K562 (cell line): Measurements from ENCODE around the gene SAMD11.

Experiments used
- ARID1B ChIP-seq: fragments of 450-650 bp; IDR thresholded peaks from 2 replicates; pipeline ENCODE4 v1.6.1; 2016; ENCODE audit warnings: antibody characterized with exemption, mild to moderate bottlenecking, inconsistent platforms
- CTBP1 ChIP-seq: fragments of 450-650 bp; IDR thresholded peaks from 2 replicates; pipeline ENCODE4 v1.6.1; 2016; ENCODE audit warnings: borderline replicate concordance
- E2F3 ChIP-seq: fragments of 250-450 bp; sonication (Bioruptor Pico); IDR thresholded peaks from 2 replicates; pipeline ENCODE4 v1.4.0; 2020; ENCODE audit warnings: mild to moderate bottlenecking
- EGR1 ChIP-seq: fragments of 450-650 bp; conservative IDR thresholded peaks from 2 replicates; pipeline ENCODE4 v1.6.1; 2017; ENCODE audit warnings: mild to moderate bottlenecking
- GABPA ChIP-seq: fragments of 200-800 bp; sonication (Bioruptor generic); conservative IDR thresholded peaks from 2 replicates; pipeline ENCODE4 v1.6.1; 2016; ENCODE audit warnings: low read depth, missing genetic modification characterization, missing compliant biosample characterization
- GTF2F1 ChIP-seq: IDR thresholded peaks from 2 replicates; pipeline ENCODE4 v1.6.1; 2011; ENCODE audit warnings: low read depth, low read length, improper control_type of control experiment
- HNRNPLL ChIP-seq: fragments of 200-400 bp; formaldehyde crosslinking; IDR thresholded peaks from 2 replicates; pipeline ENCODE4 v1.6.1; 2017; ENCODE audit warnings: low read length, low read depth, mild to moderate bottlenecking; ENCODE audit not compliant: poor library complexity, severe bottlenecking
- NR2C2 ChIP-seq, 2 experiments: fragments of 200-800 bp in 1 of 2; sonication (Bioruptor generic) in 1 of 2; sonication (generic) in 1 of 2; formaldehyde crosslinking in 1 of 2; IDR thresholded peaks; 2 replicates each; pipeline versions ENCODE4 v1.6.1 to v1.8.0; 2016 to 2022; ENCODE audit warnings: mild to moderate bottlenecking in 1 of 2, missing compliant biosample characterization in 1 of 2, missing genetic modification characterization in 1 of 2, missing genetic modification reagents in 1 of 2
- TCF7L2 ChIP-seq: fragments of 150-350 bp; IDR thresholded peaks from 2 replicates; pipeline ENCODE4 v1.6.1; 2016; ENCODE audit warnings: low read depth, mild to moderate bottlenecking, low read length, moderate library complexity
- TF ChIP-seq, protein P1 (sequence below): fragments of 250-450 bp; sonication (Bioruptor Pico); IDR thresholded peaks from 2 replicates; pipeline ENCODE4 v1.5.0; 2020; ENCODE audit warnings: mild to moderate bottlenecking, borderline replicate concordance
- TF ChIP-seq, protein P2 (sequence below), 3 experiments: IDR thresholded peaks in 2 of 3; conservative IDR thresholded peaks in 1 of 3; 2 replicates each; pipeline ENCODE4 v1.5.1; 2011 to 2012; ENCODE audit warnings: low read length in 3 of 3, mild to moderate bottlenecking in 3 of 3, control low read depth in 2 of 3, improper control_type of control experiment in 1 of 3, inconsistent platforms in 1 of 3, low read depth in 1 of 3, mixed read lengths in 1 of 3, moderate library complexity in 1 of 3; ENCODE audit not compliant: insufficient read depth in 2 of 3
- TF ChIP-seq, protein P3 (sequence below): fragments of 250-450 bp; sonication (Bioruptor Pico); IDR thresholded peaks from 2 replicates; pipeline ENCODE4 v1.8.0; 2022; ENCODE audit warnings: moderate library complexity, mild to moderate bottlenecking, inconsistent platforms
- TF ChIP-seq, protein P4 (sequence below), 2 experiments: IDR thresholded peaks; 2 replicates each; pipeline ENCODE4 v1.6.1; 2011; ENCODE audit warnings: borderline replicate concordance in 1 of 2, control low read depth in 1 of 2, low read depth in 1 of 2, low read length in 1 of 2, mild to moderate bottlenecking in 1 of 2, mixed read lengths in 1 of 2, moderate library complexity in 1 of 2; ENCODE audit not compliant: insufficient read depth in 1 of 2, insufficient read length in 1 of 2, poor library complexity in 1 of 2, severe bottlenecking in 1 of 2; ENCODE audit errors: extremely low read depth in 1 of 2

DNA sequence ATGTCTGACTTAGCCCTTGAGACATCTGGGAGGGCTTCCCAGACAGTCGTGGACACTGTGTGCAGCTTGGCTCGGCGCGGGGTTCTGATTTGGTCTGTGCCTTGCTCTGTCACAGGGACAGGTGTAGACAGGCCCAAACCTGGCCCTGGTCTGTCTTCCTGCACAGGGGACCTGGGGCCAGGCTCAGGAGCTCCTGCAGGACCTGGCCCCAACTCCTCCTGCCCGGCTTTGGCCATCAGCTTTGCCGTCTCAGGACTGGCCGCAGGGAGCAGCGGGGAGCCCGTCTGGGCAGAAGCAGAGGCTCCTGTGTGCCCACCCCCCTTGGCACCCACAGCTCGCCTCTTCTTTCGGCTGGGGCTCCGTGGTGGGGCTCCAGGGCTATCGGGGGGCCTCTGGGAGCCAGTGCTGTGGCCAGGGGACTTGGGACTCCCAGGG lies 56.4 kb downstream of the SAMD11 start:
- TF ChIP-seq GABPA (tag) (no peak), TCF7L2 (no peak), CTBP1 (no peak), HNRNPLL (no peak), EGR1 (no peak), GTF2F1 (no peak), NR2C2 (CRISPR knock-in tag; IDR thresholded peaks at IDR 0.05) (no peak), NR2C2 (tag; IDR thresholded peaks at IDR 0.05) (no peak), E2F3 (CRISPR knock-in tag) (no peak), ARID1B (no peak)
- TF ChIP-seq, protein P1, sequence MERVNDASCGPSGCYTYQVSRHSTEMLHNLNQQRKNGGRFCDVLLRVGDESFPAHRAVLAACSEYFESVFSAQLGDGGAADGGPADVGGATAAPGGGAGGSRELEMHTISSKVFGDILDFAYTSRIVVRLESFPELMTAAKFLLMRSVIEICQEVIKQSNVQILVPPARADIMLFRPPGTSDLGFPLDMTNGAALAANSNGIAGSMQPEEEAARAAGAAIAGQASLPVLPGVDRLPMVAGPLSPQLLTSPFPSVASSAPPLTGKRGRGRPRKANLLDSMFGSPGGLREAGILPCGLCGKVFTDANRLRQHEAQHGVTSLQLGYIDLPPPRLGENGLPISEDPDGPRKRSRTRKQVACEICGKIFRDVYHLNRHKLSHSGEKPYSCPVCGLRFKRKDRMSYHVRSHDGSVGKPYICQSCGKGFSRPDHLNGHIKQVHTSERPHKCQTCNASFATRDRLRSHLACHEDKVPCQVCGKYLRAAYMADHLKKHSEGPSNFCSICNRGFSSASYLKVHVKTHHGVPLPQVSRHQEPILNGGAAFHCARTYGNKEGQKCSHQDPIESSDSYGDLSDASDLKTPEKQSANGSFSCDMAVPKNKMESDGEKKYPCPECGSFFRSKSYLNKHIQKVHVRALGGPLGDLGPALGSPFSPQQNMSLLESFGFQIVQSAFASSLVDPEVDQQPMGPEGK, result no peak
- TF ChIP-seq, protein P2, sequence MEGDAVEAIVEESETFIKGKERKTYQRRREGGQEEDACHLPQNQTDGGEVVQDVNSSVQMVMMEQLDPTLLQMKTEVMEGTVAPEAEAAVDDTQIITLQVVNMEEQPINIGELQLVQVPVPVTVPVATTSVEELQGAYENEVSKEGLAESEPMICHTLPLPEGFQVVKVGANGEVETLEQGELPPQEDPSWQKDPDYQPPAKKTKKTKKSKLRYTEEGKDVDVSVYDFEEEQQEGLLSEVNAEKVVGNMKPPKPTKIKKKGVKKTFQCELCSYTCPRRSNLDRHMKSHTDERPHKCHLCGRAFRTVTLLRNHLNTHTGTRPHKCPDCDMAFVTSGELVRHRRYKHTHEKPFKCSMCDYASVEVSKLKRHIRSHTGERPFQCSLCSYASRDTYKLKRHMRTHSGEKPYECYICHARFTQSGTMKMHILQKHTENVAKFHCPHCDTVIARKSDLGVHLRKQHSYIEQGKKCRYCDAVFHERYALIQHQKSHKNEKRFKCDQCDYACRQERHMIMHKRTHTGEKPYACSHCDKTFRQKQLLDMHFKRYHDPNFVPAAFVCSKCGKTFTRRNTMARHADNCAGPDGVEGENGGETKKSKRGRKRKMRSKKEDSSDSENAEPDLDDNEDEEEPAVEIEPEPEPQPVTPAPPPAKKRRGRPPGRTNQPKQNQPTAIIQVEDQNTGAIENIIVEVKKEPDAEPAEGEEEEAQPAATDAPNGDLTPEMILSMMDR (IDR thresholded peaks at IDR 0.05 in 2 of 3, conservative IDR thresholded peaks at IDR 0.05 in 1 of 3; ENCODE audit: insufficient read depth in 2 of 3, low read depth in 1 of 3, low read length in 3 of 3), result no peak
- TF ChIP-seq, protein P3, sequence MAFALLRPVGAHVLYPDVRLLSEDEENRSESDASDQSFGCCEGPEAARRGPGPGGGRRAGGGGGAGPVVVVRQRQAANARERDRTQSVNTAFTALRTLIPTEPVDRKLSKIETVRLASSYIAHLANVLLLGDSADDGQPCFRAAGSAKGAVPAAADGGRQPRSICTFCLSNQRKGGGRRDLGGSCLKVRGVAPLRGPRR (CRISPR knock-in tag), result no peak
- TF ChIP-seq, protein P4, sequence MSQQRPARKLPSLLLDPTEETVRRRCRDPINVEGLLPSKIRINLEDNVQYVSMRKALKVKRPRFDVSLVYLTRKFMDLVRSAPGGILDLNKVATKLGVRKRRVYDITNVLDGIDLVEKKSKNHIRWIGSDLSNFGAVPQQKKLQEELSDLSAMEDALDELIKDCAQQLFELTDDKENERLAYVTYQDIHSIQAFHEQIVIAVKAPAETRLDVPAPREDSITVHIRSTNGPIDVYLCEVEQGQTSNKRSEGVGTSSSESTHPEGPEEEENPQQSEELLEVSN (IDR thresholded peaks at IDR 0.05; ENCODE audit: borderline replicate concordance in 1 of 2, extremely low read depth in 1 of 2, insufficient read depth in 1 of 2, insufficient read length in 1 of 2, low read depth in 1 of 2, low read length in 1 of 2, poor library complexity in 1 of 2, severe bottlenecking in 1 of 2), result no peak
